ENCODE results near the gene ATP7A.

DNA sequence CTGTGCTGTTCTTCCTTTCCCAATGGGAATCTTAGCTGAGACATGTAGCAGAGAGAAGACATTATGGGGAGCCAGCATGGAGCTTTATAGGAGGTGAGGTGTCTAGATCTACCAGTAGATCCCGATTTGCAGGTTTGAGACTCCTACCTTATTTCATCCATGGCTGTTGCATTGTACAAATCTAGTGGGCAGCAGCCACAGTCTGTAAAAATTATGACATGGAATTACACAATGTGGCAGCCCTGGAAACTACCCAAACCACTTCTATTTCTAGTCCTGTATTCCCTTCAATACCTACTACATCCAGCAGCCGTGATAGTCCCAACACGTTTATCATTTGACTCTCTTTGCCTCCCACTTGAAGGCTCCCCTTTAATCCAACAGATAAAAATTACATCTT is 8.1 kb downstream of the ATP7A start:
- TF ChIP-seq EZH2 (IDR thresholded peaks at IDR 0.05; ENCODE audit: borderline replicate concordance) (no peak), CTCF (IDR thresholded peaks at IDR 0.05; ENCODE audit: poor library complexity) (no peak), EZH2phosphoT487 (IDR thresholded peaks at IDR 0.05; ENCODE audit: low read depth, severe bottlenecking, unreplicated experiment) (no peak)

All from hepatocyte (in vitro differentiated cells).